ENCODE data around the gene TBK1.

Gene TBK1

DNA sequence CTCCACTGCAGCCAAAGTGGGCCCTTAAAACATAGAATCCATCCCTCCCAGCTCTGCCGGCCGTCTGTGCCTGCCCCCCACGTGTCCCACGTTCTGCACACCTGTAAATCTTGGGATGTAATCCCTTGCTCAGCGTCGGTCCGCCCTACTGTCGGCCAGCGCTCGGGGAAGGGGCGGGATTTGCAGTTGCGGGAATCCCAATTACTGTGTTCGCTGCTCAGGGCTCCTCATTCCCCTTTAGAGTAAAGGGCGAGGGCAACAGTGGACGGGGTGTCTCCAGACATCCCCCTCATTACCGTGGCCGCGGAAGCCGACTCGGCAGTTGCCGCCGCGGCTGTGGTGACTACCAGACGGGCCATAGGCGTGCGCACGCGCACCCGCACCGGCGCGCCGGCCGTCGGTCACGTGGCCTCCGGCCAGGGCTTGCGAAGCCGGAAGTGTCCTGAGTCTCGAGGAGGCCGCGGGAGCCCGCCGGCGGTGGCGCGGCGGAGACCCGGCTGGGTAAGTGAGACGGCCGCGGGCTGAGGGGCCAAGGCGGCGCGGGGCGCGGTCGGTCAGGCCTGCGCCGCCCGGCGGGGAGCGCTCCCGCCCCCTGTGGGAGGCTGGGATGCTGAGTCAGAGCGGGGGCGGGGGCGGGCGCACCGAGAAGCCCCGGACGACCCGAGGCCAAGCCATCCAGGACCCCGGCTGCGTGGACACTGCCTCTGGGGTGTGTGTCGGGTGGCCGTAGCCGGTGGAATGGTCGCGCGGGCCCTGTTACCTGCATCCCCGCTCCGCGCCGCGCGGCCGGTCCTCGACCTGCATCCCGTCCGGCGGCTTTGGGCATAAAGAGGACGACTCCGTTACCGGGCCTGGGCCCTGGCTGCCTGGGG, at the start of gene TBK1:
TSS of gene TBK1 (plus strand) at position 434 of the 872 bp plus-strand sequence. CDS start 3,751 bp downstream, outside the sequence.
- peak; percentile 23 to 94 (median 82) for DNase-seq

DNA sequence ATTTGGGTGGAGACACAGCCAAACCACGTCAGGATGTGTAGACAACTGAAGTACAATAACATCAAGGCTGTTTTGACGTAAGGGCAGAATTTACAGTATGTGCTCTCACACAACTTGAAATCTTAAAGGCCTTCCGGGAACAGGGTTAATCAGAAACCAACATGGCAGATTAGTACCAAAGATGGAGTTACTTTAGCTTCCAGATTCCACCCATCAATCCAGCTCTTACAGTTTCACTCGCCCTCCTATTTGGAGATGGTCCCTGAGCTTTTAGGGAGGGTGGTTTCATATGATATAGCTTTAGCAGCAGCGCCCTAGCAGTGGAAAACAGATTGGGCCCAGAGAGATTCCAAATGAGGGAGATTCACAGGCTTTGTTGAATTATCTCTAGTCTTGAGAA, 49.7 kb upstream of the TBK1 start:
- DNase-seq: no peak

DNA sequence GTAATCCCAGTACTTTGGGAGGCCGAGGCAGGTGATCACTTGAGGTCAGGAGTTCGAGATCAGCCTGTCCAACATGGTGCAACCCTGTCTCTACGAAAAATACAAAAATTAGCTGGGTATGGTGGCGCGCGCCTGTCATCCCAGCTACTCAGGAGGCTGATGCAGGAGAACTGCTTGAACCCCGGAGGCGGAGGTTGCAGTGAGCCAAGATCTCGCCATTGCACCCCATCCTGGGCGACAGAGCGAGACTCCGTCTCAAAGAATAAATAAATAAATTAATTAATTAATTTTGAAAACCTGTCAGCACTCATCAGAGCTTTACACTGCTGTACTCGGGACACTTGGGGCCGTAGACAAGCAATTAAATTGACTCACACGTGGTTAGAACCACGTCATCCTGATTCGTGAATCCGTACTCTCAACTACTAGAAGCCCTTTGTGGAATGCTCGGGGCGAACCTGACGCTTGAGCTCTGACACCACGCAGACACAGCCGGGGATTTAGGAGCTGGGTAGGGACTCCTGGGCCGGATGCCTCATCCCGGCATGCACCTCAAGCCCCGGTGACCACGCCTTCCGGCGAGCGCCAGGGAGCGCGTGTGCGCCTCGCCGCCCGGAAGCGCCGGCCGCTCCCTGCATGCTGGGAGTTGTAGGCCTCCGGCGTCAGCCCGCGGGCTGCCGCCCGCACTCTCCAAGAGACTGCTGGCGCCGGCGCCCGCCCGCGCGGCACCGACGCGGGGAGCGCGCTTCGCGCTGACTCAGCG, 48.0 kb upstream of the TBK1 start, which contains the start of gene XPOT:
TSS of gene XPOT (plus strand) at position 686 of the 763 bp plus-strand sequence. CDS start 5,644 bp downstream, outside the sequence.
- peak; percentile 24 to 94 (median 87) for DNase-seq

DNA sequence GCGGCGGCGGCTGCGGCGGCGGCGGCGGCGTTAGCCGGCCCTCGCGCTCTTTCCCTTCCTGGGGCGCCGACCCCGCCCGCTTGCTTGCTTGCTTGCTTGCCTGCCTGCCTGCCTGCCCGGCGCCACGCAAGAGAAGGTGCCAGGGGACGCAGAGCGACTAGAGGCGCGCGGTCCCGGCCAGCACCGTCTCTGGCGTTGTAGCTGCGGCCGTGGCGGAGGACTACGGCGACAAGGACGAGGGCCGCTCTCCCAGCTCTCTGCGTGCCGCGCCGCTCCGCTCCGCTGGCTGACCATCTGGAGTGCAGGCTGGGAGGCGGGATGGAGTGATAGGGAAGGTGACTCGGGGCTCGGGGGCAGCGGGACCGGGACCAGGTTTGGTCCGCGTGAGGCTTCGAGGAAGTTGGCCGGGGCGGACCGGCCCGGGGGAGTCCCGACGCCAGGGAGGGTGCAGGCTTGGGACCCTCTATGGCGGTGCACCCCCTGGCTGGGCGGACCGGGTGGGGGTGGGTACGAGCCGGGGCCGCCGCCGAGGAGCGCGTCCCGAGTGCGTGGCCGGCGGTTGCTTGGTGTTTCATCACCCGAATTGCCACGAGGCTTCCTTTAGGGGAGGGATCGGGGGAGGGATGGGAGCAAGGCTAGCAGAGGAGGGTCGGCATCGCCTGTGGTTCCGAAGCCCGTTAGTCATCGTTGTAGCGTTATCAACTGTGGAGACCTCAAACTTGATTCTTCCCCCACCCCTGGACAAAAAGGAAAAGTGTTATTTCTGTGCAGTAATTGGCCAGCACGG, 47.3 kb upstream of the TBK1 start:
- peak in 35 of 56 donors; percentile 37 to 81 (median 56) for DNase-seq

DNA sequence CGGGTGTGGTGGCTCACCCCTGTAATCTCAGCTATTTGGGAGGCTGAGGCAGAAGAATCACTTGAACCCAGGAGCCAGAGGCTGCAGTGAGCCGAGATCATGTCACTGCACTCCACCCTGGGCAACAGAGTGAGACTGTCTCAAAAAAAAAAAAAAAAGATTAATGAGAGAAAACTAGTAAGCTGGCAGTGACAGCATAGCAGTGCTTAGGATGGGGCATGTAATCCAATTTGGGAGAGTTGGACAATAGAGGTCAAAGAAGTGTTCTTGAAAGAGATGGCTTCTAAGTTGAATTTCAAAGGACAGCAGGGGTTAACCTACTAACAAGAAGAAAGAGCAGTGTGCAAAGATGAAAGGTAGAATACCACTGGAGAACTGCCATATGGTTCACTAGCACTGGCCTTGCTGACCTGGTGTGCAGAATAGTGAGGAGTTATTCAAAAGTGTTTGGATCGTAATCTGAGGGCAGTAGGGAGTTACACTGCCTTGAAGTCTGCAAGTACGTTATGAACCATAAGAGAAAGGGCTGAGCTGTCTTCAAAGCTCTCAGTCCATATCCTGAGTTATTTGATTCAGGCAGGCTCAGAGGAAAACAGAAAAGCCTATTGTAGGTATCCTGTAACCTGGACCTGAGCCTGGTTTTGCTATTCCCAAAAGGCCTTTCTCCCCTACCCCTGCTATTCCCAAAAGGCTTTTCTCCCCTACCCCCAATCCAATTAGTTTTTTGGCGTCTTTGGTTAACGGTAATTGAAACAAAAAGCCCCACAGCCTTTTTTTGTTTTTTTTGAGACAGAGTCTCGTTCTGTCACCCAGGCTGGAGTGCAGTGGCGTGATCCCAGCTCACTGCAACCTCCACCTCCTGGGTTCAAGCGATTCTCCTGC, 44.3 kb upstream of the TBK1 start:
- DNase-seq: no peak

DNA sequence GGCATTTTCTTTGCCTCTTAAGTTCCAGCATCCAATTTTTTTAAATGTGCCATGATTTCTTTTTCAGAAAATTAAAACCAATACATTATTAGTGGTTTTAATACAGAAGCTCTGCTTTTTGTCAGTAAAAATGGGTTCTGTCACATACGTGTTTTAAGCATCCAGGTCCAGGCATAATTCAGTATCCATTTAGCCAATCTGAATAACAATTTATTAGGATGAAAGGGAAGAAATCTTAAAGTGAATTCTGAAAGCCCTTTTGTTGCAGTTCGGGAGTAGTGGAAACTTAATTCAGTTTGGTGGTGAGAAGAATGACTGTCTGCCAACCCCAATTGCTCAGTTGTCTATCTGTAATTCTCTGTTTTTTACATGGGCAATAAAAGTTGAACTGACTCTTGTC, 40.5 kb upstream of the TBK1 start:
- no peak for DNase-seq

DNA sequence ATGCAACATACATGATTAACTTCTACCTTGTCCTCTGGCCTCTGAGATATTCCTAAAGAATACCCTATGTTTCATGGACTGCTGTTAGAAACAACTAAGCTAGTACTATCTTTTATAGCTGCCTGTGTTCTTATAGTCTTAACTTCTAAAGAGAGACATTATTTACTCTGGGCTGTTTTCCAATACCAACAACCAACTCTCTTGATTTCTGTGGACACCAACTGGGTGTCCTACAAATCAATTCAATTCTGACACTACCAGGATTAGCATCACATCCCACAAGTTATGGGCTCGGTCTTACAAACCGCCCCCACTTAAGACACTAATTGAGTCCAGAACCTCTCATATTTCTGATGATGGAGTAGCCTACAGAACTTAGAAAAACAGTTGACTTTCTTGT, 39.5 kb upstream of the TBK1 start:
- no peak for DNase-seq

DNA sequence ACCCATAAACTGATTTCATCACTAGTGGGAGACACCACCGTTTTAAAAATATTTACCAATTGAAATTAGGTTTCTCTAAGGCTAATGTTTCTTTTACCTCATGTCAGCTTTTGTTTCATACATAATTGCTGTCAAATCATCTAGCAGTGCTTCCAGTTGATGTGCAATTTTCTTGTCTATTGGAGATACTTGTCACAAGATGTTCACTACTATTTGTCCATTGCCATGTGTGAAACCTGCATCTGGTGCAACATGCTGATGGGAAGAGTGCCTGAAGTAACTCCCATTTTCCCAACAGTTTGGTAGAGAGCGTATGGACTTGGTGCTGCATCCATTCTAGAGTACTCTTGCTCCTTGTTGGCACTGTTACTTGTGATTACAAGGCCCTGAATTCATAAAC, 38.0 kb upstream of the TBK1 start:
- DNase-seq: no peak

DNA sequence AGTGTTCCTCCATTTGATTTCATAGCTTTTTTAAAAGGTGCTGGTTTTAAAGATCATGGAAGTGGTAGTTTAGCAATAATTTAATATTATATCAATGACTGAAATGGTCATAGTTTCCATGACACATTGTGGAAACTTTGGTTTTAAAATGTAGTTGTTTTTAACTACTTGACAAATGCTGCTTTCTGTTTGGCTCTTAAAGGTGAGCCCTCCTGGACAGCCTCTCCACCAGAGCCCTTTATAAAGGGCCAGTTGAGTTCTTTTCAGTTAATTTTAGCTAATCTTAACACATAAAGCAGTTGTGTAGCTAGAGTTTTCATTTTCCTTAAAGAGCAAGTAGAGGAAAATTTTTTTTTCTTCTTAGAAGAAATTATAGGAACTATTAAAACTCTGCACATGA, 33.7 kb upstream of the TBK1 start:
- DNase-seq: no peak

DNA sequence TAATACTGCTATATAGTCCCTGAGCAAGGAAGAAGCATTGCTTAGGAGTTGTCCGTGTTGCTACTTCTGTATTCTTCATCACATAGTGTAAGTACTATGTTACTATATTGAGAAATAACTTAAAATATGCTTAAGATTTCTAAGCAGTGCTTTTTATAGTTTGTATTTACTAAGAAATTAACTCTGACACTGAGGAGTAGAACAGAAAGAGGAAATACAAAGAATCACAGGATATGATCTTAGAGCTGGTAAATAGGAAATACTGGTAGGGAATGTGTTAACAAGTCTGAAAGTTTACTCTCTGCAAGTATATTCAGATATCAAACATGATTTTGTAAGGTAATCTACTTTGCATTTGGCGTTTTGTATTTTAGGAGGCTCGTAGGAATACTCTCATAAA, 32.2 kb upstream of the TBK1 start:
- DNase-seq: no peak

DNA sequence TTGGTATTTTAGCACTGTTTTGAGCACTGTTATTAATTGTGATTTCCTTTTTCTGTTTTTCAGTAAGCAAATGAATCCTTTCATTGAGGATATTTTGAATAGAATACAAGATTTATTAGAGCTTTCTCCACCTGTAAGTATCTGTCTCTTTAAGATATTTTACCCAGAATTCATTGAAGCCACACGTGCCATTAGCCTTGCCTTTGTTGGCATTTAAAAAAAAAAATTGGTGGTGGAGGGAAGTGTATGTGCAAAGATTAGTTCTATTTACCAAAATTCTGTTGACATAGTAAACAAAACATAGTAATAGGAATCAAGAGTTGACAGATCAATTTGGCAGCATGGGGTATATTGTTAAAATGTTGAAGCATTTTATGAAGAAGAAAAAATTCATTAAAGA, 23.9 kb upstream of the TBK1 start:
- DNase-seq: no peak

DNA sequence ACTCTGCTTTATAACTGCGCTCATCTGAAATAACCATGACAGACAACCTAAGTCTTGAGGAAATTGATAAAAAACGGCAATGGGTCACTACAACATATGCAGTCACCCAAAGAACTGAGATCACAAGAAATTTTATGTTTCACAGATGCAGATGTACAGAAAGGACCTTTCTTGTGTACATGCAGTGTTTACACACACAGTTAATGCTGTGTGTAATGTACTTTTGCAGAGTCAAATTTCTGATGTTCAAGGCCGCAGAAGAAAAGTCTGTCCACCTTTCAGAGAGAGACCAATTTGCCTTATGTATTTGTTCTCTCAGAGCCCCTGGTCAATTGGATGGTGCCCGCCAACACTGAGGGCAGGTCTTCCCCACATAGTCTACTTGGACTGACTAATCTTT, 23.0 kb upstream of the TBK1 start:
- no peak for DNase-seq

DNA sequence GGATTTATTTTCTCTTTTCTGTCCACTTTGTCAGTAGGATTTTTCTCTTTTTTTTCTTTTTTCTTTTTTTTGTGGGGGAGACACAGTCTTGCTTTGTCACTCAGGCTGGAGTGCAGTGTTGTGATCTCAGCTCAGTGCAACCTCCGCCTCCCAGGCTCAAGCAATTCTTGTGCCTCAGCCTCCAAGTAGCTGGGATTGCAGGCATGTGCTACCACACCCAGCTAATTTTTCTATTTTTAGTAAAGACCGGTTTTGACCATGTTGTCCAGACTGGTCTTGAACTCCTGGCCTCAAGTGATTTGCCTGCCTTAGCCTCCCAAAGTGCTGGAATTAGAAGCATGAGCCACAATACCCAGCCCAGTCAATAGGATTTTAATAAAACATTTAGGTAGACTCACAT, 21.0 kb upstream of the TBK1 start:
- no peak for DNase-seq

DNA sequence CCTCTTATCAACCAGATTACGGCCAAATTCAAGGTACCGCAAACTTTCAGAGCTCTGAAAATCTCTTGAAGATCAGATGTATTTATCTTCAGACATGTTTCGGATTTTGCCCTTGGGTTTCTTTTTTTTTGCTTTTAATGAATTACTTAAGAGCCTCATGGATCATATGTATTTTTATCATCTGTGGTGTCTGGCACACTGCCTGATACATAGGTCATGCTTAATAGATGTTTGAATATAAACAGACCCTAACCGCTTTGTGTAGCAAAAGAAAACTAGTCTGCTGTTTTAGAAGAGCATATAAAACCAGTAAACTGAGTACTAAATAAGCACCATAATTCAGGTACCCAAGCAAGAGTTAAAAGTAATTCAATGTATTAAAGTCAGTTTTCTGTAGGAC, 20.1 kb upstream of the TBK1 start:
- DNase-seq: no peak

DNA sequence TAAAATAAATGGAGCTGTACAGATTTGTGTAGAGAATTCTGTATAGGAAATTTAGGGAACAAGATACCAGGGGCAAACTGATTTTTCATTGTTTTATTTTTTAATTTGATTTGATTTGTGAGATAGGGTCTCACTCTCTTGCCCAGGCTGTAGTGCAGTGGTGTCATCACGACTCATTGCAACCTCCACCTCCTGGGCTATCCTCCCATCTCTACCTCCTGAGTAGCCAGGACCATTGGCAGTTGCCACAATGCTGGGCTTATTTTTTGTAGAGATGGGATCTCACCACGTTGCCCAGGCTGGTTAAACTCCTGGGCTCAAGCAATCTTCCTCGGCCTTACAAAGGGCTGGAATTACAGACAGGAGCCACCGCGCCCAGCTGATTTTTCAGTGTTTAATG, 18.0 kb upstream of the TBK1 start:
- no peak for DNase-seq

DNA sequence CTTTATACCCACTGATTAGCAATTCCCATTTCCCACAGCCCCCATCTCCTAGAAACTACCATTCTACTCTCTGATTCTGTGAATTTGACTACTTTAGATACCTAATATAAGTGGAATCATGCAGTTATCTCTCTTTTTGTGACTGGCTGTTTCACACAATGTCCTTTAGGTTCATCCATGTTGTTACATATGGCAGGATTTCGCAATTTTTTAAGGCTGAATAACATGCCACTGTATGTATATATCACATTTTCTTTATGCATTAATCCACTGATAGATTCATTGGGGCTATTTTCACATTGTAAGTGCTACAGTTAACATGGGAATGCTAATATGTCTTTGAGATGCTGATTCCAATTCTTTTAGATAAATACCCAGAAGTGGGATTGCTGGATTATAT, 11.8 kb upstream of the TBK1 start:
- DNase-seq: no peak

DNA sequence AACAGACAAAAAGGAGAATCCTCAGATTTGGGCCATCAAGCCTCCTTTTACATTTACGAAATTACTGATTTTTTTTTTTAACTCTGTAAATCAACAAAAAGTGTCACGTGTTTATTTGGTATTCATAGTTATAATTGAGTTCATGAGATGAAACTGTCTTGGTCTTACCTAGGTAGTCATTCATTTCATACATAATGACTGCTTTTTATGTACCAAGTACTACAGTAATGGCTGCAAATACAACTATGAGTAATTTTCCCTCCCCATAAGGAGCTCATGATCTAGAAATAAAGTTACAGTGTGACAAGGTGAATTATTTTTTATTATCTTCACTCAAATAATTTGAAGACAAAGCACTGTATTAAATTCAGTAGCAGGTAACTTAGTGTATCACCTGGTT, 6.4 kb upstream of the TBK1 start:
- no peak for DNase-seq

DNA sequence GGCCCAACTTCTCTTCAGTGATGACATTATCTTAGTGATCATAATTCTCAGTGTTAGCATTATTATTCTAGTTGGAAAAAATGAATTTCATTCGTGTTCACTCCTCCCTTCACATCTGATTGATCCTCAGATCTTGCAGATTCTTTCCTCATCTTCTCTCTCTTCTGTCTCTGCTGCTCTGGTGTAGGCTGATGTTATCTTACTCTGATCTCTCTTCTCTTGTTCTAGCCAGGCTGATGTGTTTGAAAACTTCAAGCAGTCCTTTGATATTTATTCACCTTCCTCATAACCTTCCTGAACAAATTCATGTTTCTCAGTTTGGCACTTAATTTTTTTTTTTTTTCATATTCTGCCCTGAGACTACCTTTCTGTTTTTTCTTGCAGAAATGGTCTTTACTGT, 5.6 kb upstream of the TBK1 start:
- no peak for DNase-seq

DNA sequence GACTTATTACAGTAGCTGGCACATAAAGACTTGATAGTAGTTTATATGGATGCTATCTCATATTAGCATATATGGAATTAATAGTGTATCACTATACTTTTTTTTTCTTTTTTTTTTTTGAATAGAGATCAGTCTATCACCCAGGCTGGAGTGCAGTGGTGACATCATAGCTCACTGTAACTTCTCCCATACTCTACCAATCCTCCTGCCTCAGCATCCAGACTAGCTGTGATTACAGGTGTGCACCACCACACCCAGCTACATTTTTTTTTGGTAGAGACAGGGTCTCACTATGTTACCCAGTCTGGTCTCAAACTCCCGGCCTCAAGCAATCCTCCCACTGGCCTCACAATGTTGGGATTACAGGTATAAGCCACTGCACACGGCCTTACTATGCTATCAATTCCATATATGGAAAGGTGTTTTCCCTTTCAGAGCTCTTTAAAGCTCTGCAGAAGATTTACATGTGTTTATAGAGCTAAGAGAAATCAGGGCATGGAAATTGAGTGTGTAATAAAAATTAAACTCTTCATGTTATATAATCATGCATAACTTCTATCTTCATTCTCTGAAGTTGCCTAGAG, 1.8 kb upstream of the TBK1 start:
- no peak for DNase-seq
